ENCODE data around the gene AHSG.
A peak's percentile ranks its signal among the peaks of the same experiment; 100 is the strongest.

Gene AHSG

DNA sequence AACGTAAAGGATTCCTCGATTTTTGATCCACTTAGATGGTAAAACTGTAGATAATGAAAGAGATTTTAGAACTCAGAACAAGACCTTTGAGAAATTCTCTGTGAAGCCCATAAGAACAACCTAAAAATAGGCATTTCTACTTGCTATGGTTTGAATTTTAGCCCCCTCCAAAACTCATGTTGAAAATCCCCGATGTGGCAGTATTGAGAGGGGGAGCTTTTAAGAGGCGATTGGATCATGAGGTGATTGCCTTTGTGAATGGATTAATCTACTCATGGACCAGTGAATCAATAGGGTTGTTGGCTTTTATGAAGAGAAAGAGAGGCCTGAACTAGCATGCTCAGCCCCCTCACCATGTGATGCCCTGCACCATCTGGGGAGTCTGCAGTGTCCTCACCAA is 20.2 kb upstream of the AHSG start:
- DNase-seq (ENCODE audit: low read depth in 2 of 2): no peak

DNA sequence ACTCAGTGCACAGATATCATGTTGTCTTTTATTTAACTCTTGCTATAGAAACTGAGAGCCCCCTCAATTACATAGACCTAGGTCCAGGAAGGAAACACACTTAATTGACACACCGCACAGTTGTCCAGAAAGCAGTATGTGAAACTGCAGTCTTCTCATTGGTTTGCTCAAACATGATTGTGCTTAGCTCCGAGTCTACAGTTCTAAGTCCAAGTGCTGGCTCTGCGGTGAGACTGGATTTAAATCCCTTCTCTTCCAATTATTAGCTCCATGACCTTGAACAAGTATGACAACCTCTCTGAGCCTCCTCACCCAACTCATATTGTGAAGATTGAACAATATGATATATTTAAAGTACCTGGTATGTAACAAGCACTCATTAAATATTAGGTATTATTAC is 19.0 kb upstream of the AHSG start:
- no peak for DNase-seq (ENCODE audit: low read depth in 2 of 2)

DNA sequence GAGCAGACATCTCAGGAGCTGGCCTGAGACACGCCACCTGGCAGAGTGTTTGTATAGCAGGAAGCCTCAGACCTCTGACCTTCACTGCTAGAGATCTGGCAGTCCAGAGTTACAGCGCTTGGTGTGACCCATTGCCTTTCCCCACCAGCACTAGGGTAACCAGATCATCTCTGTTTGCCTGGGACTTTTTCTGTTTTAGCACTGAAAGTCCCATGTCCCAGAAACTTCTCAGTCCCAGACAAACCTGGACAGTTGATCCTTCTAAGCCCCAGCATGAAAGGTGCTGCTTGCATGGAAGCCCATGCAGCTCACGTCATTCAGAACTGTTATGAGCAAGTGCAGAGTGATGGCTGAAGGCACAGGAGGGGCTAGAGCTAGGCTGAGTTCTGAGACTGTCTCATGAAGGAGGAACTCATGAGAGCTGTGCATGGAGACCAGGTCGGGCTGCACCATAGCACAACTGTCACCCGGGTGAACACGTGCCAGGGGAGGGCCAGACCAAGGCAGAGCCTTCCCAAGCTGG is 18.2 kb upstream of the AHSG start:
- no peak for DNase-seq (ENCODE audit: low read depth in 2 of 2)

DNA sequence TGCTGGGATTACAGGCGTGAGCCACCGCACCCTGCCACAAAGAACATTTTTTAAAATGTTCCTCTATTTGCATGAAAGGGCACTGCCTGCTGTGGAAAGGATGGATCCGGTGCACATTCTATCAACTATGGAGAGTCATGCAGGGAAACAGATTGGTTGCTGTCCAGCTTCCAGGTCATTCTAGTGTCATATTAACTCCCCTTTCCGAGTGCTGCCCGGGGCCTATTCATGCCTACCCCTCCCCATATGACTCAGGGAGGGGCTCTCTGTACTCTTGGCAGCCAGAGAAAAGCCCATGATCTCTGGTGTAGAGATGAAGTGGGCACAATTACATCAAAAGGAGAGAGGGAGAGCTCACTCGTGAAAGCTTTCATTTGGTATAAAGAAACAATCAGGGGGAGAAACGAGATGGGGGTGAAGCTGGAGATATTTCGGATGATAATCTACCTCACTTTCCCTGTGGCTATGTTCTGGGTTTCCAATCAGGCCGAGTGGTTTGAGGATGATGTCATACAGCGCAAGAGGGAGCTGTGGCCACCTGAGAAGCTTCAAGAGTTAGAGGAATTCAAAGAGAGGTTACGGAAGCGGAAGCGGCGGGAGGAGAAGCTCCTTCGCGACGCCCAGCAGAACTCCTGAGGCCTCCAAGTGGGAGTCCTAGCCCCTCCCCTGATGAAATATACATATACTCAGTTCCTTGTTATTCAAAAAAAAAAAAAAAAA is 16.1 kb upstream of the AHSG start:
- DNase-seq (ENCODE audit: low read depth in 2 of 2): no peak

DNA sequence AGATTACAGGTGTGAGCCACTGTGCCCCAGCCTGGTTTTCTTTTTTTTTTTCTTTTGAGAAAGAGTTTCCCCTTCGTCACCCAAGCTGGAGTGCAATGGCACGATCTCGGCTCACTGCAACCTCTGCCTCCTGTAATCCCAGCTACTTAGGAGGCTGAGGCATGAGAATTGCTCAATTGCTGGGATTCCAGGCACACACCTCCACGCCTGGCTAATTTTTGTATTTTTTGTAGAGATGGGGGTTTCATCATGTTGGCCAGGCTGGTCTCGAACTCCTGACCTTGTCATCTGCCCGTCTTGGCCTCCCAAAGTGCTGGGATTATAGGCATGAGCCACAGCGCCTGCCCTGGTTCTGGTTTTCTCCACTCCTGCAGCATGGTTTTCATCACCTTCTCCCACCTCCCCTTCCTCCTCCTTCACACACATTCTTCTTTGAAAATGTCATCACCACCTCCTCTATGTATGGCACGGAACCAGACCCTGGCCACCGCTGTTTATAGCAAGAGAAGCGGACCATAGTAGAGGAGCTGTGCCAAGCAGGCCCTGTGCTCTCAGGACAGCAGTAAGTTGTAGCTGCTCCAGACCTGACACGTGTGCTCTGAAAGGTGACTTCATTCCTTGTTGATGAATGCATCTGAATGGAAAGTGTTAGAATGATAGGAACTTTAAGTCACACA is 14.6 kb upstream of the AHSG start:
- DNase-seq (ENCODE audit: low read depth in 2 of 2): no peak

DNA sequence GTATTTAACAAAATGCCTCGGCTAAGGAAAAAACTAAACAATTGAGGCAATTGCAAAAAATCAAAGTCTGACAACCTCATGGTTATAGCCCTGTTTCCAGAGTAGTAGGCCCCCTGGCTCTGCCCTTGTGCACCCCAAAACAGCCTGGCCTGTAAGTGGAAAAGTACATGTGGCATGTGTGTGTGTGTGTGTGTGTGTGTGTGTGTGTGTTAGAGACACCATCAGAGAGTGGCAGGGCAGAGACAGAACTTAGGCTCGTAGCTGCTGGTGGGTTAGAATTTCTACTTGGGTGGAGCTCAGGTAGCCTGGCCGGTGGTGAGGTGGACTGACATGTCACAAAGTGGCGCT is 14.1 kb upstream of the AHSG start:
- no peak for DNase-seq (ENCODE audit: low read depth in 2 of 2)

DNA sequence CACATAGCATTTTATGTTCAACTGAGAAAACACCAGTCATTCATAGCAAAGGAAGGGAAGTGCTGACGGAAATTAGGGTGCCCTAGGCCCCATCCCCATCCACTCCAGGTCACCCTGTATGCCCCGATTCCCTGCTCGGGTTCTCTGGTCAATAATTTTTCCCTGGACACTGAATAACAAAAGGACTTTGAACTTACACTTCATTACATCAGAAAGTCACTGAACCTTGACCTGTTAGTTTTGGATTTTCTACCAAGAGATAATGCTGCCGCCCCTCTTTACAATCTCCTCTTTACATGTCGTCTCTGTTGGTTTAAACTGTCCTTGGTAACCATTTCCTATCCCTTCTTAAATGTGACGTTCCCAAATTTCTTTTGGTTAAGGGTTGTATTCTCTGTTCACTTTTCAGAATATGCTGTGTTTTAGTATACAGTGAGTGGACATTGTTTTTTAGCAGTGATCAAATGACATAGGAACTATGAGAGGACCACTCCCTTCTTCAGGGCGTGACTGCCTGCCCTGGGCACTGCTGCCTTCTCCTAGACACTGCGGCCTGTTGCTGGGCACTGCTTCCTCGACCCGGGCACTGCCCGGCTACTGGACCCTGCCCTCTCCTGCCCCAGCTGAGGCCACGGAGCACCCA is 13.6 kb upstream of the AHSG start:
- no peak for DNase-seq (ENCODE audit: low read depth in 2 of 2)

DNA sequence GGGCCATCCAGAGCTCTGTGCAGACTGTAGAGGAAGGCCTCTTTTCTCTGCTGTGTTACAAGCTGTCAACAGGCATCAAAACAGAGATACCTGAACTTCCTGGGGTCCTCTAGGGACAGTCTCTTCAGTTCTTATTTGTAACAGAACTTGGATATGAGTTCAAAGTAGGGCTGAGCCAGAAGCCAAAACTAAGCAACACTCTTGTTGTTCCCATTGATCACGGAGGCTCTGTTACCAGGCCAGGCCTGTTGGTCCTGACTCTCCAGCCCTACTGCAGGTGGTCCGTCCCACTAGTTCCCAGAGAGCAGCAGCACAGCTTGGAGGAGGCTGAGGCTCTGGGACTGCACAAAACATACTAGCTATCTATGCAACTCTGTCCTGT is 13.1 kb upstream of the AHSG start:
- DNase-seq (ENCODE audit: low read depth in 2 of 2): no peak

DNA sequence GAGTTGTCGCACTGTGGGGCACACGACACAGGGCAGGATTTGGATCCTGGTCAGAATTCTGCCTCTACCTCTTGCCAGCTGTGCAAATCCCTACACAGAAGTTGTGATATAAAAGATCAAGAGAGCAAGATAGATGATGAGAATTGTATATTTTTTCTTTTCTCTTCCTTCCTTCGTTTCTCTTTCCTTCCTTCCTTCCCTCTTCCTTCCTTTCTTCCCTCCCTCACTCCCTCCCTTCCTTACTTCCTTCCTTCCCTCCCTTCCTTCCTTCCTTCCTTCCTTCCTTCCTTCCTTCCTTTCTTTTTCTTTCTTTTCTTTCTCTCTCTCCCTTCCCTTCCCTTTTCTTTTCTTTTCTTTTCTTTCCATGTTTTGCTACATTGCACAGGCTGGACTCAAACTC is 12.0 kb upstream of the AHSG start:
- no peak for DNase-seq (ENCODE audit: low read depth in 2 of 2)

DNA sequence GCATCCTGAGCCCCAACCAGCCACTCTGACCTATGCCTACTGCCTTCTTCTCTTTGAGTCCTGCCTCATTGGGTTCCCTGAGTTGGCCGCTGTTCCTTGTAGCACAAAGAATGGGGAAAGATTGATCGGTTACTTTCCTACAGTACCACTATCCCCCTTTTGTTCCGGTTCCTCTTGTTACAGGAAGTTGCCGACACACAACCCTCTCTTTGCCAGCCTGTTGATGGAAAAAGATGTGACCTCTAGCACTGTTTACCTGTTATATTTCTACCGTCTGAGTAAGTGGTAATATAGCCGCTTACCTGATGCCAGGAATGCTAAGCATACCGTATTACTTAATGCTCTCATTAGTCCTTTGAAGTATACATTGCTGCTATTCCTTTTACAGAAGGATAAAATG is 9.7 kb upstream of the AHSG start:
- DNase-seq (ENCODE audit: low read depth in 2 of 2): no peak

DNA sequence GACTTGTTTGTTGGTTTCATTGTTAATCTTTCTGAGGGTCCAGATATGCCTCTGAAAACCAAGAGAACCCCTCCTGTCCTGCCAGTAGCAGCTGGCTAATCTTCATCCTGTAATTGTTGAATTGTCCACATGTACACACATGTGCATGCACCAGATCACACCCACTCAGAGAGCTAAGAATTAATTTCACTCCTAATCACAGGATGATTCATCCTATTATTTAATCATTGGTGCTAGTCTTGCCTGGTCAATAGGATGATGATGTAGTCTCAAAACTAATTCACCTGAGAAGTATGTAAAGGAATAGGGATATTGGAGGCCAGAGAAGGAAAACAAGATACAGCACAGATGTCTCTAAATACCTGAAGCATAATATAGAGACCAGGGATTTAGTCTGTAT is 7.8 kb upstream of the AHSG start:
- DNase-seq (ENCODE audit: low read depth in 2 of 2): no peak

DNA sequence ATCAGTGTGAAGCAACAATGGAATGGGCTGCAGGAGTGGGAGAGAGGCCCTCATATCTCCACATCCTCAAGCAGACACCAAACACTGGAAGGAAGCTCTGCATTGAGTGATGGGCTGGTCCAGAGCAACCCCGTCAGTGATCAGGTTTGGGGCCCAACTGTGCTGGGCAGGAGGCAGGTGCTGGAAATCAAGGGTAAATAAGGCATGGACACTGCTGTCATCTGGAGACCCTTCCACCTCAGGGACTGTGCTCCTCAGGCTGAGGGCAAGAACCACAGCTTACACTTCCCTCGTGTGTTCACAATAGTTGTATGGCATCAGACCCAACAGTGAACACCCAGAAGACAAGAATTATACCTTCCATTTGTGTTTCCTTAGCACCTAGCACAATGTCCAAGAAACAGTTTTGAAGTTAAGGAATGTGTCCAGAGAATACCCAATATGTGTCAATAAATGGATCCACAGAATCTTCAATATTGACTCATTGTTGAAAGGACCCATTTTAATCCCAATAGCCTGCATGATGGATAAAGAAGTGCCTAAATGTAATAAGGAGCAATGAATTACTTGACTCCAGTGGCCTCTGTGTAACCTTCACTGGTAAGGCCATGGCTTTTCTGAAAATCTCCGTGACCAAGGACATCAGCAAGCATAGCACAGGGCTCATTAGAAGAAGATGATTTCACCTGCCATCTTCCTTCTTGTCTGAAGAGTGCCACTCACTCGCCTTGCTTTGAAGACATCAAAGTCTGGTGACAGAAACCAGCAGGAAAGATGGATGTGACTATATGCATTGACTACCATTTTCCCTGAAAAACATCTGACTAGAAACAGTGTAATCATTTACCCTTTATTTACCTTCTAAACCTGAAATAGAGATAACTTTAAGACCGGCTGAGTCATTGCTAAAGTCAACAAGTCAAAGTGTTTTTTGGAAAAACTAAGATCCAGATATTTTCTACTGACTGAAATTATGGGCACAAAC is 7.0 kb upstream of the AHSG start:
- DNase-seq (ENCODE audit: low read depth in 2 of 2): no peak

DNA sequence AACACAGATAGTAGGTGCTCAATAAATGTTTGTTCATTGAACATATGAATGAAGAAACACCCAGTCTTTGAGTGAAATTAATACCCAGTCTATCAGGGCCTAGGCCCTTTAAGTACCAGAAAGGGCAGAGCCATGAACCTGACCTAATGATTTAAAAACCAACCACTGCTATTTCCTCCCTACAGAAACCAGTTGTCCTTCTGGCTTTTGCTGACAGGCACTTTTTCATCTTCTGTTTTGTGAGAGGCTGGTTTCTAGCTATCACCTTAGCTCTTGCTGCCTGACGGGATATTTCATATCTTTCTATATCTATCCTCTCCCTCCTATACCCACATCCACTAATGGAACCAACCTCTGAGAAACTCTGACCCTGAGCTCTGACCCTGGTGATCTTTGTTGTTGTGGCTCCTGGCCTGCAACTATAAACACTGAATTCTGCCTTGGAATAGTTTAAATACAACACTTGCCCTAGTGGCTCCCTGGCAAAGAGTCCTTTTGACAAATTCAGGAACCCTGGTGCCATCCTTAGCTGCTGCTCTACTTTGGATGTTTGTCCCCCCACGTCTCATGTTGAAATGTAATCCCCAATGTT is 4.1 kb upstream of the AHSG start:
- no peak for DNase-seq (ENCODE audit: low read depth in 2 of 2)

DNA sequence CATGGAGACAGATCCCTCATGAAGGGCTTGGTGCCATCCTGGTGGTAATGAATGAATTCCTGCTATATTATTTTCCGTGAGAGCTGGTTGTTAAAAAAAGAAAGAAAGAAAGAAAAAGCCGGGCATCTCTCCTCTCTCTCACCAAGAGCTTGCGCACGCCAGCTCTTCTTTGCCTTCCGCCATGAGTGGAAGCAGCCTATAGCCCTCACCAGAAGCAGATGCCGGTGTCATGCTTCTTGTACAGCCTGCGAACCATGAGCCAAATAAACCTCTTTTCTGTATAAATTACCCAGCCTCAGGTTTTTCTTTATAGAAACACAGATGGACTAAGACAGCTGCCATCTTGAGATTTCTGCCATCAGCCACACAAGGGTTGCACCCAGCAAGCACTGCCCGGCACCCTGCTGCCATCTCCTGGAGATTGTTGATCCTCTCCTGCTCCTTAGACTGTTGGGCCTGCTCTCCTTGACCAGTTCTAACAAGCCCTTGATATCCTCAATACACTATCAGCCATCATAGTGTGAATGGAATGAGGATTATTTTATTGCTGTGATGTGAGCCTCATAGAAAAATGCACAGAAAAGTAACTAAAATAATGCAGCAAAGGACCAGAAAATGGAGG is 3.5 kb upstream of the AHSG start:
- DNase-seq (ENCODE audit: low read depth in 2 of 2): no peak

DNA sequence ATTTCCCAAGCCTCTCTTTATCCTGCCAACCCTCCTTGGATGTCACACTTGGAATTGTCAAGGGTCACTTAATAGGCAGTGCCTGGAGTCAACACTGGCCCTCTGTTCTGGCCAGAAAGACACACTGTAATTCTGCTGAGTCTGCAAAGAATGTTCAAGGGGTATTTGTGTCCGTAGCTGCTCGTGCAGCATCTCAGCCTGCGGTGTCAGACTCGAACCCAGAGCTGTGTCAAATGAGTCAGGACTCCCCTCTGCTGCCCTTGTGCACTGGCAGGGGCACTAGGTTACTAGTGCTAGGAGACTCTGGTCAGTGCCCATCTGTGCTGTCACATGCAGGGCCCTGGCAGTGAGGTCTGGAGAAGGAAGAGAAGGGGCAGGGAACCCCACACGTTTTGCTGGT is 795 bp upstream of the AHSG start:
- DNase-seq (ENCODE audit: low read depth in 2 of 2): no peak

DNA sequence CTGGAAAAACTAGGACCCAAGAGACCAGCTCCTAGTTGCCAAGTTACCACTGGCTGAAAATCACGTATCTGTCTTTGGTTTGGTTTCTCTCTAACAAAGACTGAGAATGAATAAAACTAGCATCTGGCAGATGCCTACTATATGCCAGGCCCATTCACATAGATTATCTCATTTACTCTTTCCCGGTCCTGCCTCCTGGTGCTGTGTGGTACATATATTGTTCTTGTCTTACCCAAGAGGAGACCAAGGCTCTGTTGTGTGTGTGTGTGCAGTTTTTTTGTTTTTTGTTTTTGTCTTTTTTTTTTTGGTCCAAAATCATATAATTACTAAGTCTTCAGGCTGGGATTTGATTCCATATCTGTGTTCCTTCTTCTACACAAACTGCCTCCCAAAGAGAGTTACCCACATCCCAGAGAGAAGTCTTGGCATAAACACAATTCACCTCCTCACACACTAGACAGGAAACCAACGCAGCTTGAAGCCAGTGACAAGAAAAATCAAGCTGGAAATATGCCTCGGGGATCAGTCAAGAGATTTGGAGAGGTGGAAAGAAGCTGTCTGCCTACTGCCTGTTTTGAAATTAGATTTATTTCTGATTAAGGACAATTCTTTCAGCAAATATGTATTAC is 891 bp downstream of the AHSG start:
- DNase-seq (ENCODE audit: low read depth in 2 of 2): no peak

DNA sequence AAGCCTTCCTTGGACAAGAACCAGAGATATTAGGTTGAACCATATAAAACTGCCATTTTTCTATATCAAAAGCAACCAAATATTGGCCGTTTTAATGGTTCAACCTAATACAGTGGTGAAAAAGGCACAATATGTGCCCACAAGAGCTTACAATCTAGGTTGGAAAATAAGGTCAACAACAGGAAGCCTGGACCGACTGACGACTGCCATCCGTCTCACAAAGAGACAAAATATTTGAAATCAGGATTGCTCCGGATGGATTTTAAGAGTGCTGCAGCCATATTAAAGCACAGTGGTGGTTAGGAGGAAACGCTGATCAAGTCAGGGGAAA is 1.4 kb downstream of the AHSG start:
- no peak for DNase-seq (ENCODE audit: low read depth in 2 of 2)

DNA sequence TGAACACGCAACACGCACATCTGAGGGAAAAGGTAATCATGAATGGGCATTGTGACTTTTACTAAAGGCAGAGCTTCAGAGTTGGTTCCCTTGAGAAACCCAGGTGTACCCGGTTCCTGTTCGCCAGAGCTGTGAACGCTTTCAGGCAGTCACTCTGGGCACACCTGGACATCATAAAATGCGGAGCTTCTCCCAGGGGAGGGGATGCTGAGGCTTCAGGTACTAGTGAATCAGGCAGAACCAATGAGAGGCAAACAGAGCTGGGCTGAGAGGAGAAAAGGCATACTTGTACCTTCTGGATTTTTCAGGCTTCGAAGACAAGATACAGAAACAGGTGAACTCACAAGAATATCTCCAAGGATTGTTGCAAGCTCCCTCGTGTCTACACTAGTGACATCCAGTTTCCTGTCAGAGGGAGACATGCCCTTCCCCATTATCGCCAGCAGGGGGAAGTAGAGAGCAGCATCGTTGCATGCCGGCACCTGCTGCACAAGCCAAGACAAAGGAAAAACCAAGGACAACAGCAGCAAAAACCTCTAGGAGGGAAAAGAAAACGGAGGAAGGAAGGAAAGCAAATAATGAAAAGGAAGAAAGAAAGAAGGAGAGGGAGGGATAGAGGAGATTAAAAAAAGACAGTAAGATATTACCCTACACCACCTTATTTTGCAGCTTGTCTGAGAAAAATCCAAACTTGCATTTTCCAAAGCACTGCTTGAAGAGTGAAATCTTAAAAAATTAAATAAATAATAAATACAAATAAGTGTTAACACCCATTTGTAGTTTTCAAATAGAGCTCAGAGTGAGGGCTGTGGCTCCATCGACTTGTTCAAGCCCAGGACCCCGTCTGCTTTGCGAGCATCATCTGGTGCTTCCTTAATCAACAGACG is 2.0 kb downstream of the AHSG start:
- DNase-seq (ENCODE audit: low read depth in 2 of 2): peak; percentile 53 to 76

DNA sequence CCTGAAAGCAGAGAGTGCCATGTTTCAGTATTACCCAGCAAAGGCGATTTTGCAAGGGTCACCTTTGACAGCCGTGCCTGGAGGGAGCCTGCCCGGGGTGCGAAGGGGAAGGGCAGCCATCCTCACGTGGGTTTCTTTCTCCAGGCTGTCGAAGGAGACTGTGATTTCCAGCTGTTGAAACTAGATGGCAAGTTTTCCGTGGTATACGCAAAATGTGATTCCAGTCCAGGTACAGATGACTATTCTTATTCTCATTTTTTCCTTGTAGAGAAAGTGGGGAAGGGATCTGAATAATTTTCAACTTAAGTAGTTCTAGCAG is 3.4 kb downstream of the AHSG start:
- DNase-seq (ENCODE audit: low read depth in 2 of 2): no peak
